Transverse colon (tissue), 4 donors: ENCODE measurements around the gene GTF2IRD1. TPM values are rescaled to one million over a fixed set of nuclear protein-coding genes. Genes with fewer than 3 reads are reported as not detected.
A peak's percentile ranks its signal among the peaks of the same experiment; 100 is the strongest.

Experiments
- DNase-seq: peaks from one replicate; pipeline ENCODE4 v3.0.0-alpha.2; 2019
- H3K27ac ChIP-seq, 4 donors: fragments of 200-600 bp; sonication (generic); 2 replicates each; pipeline ENCODE4 v1.5.1; 2016 to 2018; ENCODE audit warnings: inconsistent platforms in 4 of 4
- H3K27me3 ChIP-seq: fragments of 200-600 bp; sonication (generic); 2 replicates; pipeline ENCODE4 v1.5.1; 2017; ENCODE audit warnings: inconsistent platforms
- H3K36me3 ChIP-seq, 4 donors: fragments of 200-600 bp; sonication (generic); 2 replicates each; pipeline ENCODE4 v1.5.1; 2017 to 2019; ENCODE audit warnings: inconsistent platforms in 4 of 4
- H3K4me1 ChIP-seq, 4 donors: fragments of 200-600 bp; sonication (generic); 2 replicates each; pipeline ENCODE4 v1.5.1; 2017 to 2020; ENCODE audit warnings: inconsistent platforms in 4 of 4
- H3K4me3 ChIP-seq, 4 donors: fragments of 200-600 bp; sonication (generic); 1 replicate in 1 of 4; 2 replicates in 3 of 4; pipeline versions ENCODE4 v1.5.1 to v1.6.1; 2017 to 2019; ENCODE audit warnings: inconsistent platforms in 4 of 4
- H3K9me3 ChIP-seq, 2 donors: fragments of 200-600 bp; sonication (generic); 2 replicates each; pipeline ENCODE4 v1.5.1; 2017 to 2019; ENCODE audit warnings: inconsistent platforms in 2 of 2
- CTCF ChIP-seq, 5 experiments: fragments of 200-600 bp in 3 of 5; fragments of 450-650 bp in 2 of 5; sonication (generic) in 3 of 5; IDR thresholded peaks; 1 replicate in 2 of 5; 2 replicates in 3 of 5; pipeline ENCODE4 v1.5.1; 2016 to 2017; ENCODE audit warnings: antibody characterized with exemption in 5 of 5, inconsistent platforms in 3 of 5, mild to moderate bottlenecking in 2 of 5, moderate library complexity in 1 of 5
- EP300 ChIP-seq: sonication (generic); formaldehyde crosslinking; IDR thresholded peaks from one replicate; pipeline ENCODE4 v1.6.1; 2017; ENCODE audit warnings: antibody characterized with exemption, low read depth
- POLR2A ChIP-seq: fragments of 450-650 bp; IDR thresholded peaks from one replicate; pipeline ENCODE4 v1.6.1; 2016; ENCODE audit warnings: antibody characterized with exemption, mild to moderate bottlenecking, moderate library complexity
- POLR2AphosphoS5 ChIP-seq, 3 donors: sonication (generic); formaldehyde crosslinking; IDR thresholded peaks; one replicate each; pipeline ENCODE4 v1.6.1; 2016; ENCODE audit warnings: antibody characterized with exemption in 3 of 3
- WGBS, 2 donors: methylation state at CpG; one replicate each; pipeline ENCODE4 v1.1.5; 2018; ENCODE audit warnings: low coverage in 1 of 2; 5-methylcytosine and 5-hydroxymethylcytosine counted together
- in situ Hi-C, 4 donors: fragments of 200-750 bp; cut with MboI; loops; one replicate each; pipeline versions ENCODE4 v1.15.0 to v1.15.1; 2017; ENCODE audit warnings: low sequenced_read_pairs in 3 of 4, low pct_ligation_motif_present in 1 of 4, low pct_unique_long_range_greater_than_20kb in 1 of 4
- intact Hi-C: fragments of 100-400 bp; cut with DNase I; formaldehyde crosslinking; loops from one replicate; pipeline ENCODE4 v1.15.1; 2023; ENCODE audit warnings: low total_unique reads
- total RNA-seq, 4 donors: library from RNA; depleted of rRNA; stranded (reverse); fragments of >200 nt; gene quantifications; one replicate each; pipeline ENCODE4 v1.1.0, GENCODE V29; 2016

Gene GTF2IRD1
- total RNA-seq, 4 donors from 2014 or later: 4.6 to 22.4 (median 14.7) TPM

GRCh38 chr7:74581916-74582440, 128.3 kb downstream of the GTF2IRD1 start:
- no peak for DNase-seq
- no peaks in the 10 kb centered on the region for H3K27me3 ChIP-seq
- no peak overlapping the region for H3K27ac ChIP-seq
- peaks cover 13 to 46% (median 33%) of the 10 kb centered on the region in 4 donors for H3K4me1 ChIP-seq
- TF ChIP-seq EP300: no peak
- TF ChIP-seq CTCF (IDR thresholded peaks at IDR 0.05): no peak
- TF ChIP-seq POLR2AphosphoS5 (IDR thresholded peaks at IDR 0.05): no peak
- TF ChIP-seq POLR2A: no peak
- in situ Hi-C loops: no loop called here
- no peaks in the 10 kb centered on the region for H3K36me3 ChIP-seq
- intact Hi-C loops: loop anchor here (5.0 kb wide), 1 partner anchor 1060 kb away; the partner anchor contains the start of gene BAZ1B
- H3K9me3 ChIP-seq: no peaks in the 10 kb centered on the region
- 95% methylated on average over 11 of the region's 12 CpGs; no CpG with 5 or more reads in 1 of the 2 donors for WGBS, 2 donors
- H3K4me3 ChIP-seq: no peak overlapping the region

- in situ Hi-C loops: no loop called here
- WGBS, 2 donors: 75 to 79% methylated on average over 2 of the region's 2 CpGs
- peaks cover 18 to 52% (median 38%) of the 10 kb centered on the region in 4 donors for H3K4me1 ChIP-seq
- no peak overlapping the region for H3K27ac ChIP-seq
- DNase-seq: no peak
- no peak overlapping the region for H3K4me3 ChIP-seq
- no peaks in the 10 kb centered on the region for H3K27me3 ChIP-seq
- no peaks in the 10 kb centered on the region for H3K36me3 ChIP-seq
- TF ChIP-seq POLR2A (no peak), EP300 (no peak), POLR2AphosphoS5 (IDR thresholded peaks at IDR 0.05) (no peak), CTCF (IDR thresholded peaks at IDR 0.05) (no peak)
- intact Hi-C loops: loop anchor here (5.0 kb wide), 1 partner anchor 1060 kb away; the partner anchor contains the start of gene BAZ1B
- H3K9me3 ChIP-seq: no peaks in the 10 kb centered on the region
These were observed 128.8 kb downstream of the GTF2IRD1 start for GRCh38 chr7:74582447-74583039.

DNA sequence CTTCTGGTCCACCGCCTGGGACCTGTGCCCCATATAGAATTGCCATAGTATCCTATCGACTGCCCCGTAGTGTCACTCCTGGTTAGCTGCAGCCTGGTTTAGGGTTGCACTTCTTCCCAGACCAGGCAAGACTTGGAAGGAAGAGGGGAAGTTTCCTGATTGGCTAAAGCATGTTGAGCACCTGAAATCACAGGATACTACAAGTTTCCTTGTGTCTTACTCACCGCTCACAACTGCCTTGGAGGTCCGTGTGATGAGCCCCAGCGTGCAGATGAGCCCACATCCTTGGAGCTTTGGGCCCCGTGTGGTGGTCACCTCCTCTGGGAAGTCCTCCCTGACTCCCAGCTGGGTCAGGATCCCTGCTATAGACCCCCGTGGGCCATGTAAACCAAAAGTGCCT, 129.9 kb downstream of the GTF2IRD1 start:
- Histone ChIP-seq H3K36me3 (no peaks in the 10 kb centered on the region), H3K9me3 (no peaks in the 10 kb centered on the region), H3K4me3 (no peak overlapping the region), H3K27ac (no peak overlapping the region), H3K4me1 (peaks cover 22 to 48% (median 37%) of the 10 kb centered on the region in 4 donors), H3K27me3 (no peaks in the 10 kb centered on the region)
- in situ Hi-C loops (no loop called here), intact Hi-C loops (loop anchor here (5.0 kb wide), 1 partner anchor 1061 kb away; the partner anchor contains the start of gene BAZ1B)
- DNase-seq: no peak
- TF ChIP-seq EP300: no peak
- no peak for TF ChIP-seq CTCF (IDR thresholded peaks at IDR 0.05)
- no peak for TF ChIP-seq POLR2AphosphoS5 (IDR thresholded peaks at IDR 0.05)
- TF ChIP-seq POLR2A: no peak
- WGBS, 2 donors: 67 to 85% methylated on average over 3 to 8 of the region's 8 CpGs

DNA sequence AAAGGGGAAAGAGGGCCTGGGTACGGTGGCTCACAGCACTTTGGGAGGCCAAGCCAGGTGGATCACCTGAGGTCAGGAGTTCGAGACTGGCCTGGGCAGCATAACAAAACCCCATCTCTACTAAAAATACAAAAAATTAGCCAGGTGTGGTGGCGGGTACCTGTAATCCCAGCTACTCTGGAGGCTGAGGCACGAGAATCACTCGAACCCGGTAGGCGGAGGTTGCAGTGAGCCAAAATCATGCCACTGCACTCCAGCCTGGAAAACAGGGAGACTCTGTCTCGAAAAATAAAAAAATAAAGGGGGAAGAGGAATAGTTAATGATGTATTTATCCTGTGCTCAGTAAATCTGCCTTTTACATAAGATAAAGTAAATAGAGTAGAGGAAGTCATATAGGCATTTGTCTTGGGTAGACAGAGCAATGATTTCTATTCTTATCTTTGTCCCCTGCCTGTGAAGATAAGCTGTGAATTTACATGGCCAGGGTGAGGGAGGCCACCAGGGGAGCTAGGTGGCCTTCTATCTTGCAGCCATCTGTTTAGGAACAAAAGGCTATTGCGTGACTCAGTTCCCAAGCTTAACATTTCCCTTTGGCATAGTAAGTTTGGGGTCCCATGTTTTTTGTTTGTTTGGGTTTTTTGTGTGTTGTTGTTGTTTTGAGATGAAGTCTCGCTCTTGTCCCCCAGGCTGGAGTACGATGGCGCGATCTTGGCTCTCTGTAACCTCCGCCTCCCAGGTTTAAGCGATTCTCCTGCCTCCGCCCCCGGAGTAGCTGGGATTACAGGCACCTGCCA, 130.7 kb downstream of the GTF2IRD1 start:
- Histone ChIP-seq H3K27me3 (no peaks in the 10 kb centered on the region), H3K4me3 (no peak overlapping the region), H3K9me3 (no peaks in the 10 kb centered on the region), H3K27ac (no peak overlapping the region), H3K36me3 (no peaks in the 10 kb centered on the region), H3K4me1 (peaks cover 22 to 41% (median 30%) of the 10 kb centered on the region in 4 donors)
- TF ChIP-seq POLR2A (no peak), POLR2AphosphoS5 (IDR thresholded peaks at IDR 0.05) (no peak), CTCF (IDR thresholded peaks at IDR 0.05) (peak in 3 of 5 experiments; percentile 15 to 52 (median 43)), EP300 (no peak)
- in situ Hi-C loops (no loop called here), intact Hi-C loops (loop anchor here (5.0 kb wide), 1 partner anchor 1062 kb away; the partner anchor contains the start of gene BAZ1B)
- no peak for DNase-seq
- WGBS, 2 donors: 71 to 83% methylated on average over 7 to 17 of the region's 17 CpGs
